K562 (cell line): Measurements from ENCODE around the gene YPEL2. TPM values are rescaled to one million over a fixed set of nuclear protein-coding genes. Genes with fewer than 3 reads are reported as not detected.

Source experiments
- ATF3 ChIP-seq, 2 experiments: fragments of 450-650 bp in 1 of 2; sonication (generic) in 1 of 2; formaldehyde crosslinking in 1 of 2; IDR thresholded peaks in 1 of 2; conservative IDR thresholded peaks in 1 of 2; 2 replicates each; pipeline versions ENCODE4 v1.6.1 to v1.8.1; 2016 to 2023; ENCODE audit warnings: mild to moderate bottlenecking in 2 of 2, moderate library complexity in 2 of 2, inconsistent platforms in 1 of 2, missing genetic modification reagents in 1 of 2
- ATF7 ChIP-seq: fragments of 450-650 bp; IDR thresholded peaks from 2 replicates; pipeline ENCODE4 v1.7.1; 2014; ENCODE audit warnings: mild to moderate bottlenecking, moderate library complexity
- BACH1 ChIP-seq: fragments of 200-800 bp; sonication (Bioruptor generic); IDR thresholded peaks from 2 replicates; pipeline ENCODE4 v1.6.1; 2016; ENCODE audit warnings: missing genetic modification characterization, missing compliant biosample characterization
- CBX3 ChIP-seq, 2 experiments: IDR thresholded peaks; 1 replicate in 1 of 2; 2 replicates in 1 of 2; pipeline ENCODE4 v1.6.1; 2012; ENCODE audit warnings: inconsistent platforms in 2 of 2, low read length in 2 of 2, borderline replicate concordance in 1 of 2, control low read depth in 1 of 2
- CREM ChIP-seq: IDR thresholded peaks from 2 replicates; pipeline ENCODE4 v1.6.1; 2014; ENCODE audit warnings: antibody characterized with exemption, low read depth
- DACH1 ChIP-seq: fragments of 450-650 bp; IDR thresholded peaks from 2 replicates; pipeline ENCODE4 v1.6.1; 2018; ENCODE audit not compliant: partially characterized antibody
- MAFF ChIP-seq: IDR thresholded peaks from 2 replicates; pipeline ENCODE4 v1.6.1; 2012; ENCODE audit warnings: low read length, improper control_type of control experiment
- NFE2 ChIP-seq: IDR thresholded peaks from 2 replicates; pipeline ENCODE4 v1.6.1; 2014; ENCODE audit warnings: antibody characterized with exemption, low read depth
- TEAD4 ChIP-seq, 2 experiments: sonication (generic) in 1 of 2; formaldehyde crosslinking in 1 of 2; IDR thresholded peaks; 2 replicates each; pipeline versions ENCODE4 v1.6.1 to v1.8.0; 2012 to 2022; ENCODE audit warnings: borderline replicate concordance in 1 of 2, inconsistent platforms in 1 of 2, low read length in 1 of 2, mild to moderate bottlenecking in 1 of 2, missing genetic modification reagents in 1 of 2
- TFAP4 ChIP-seq: sonication (generic); formaldehyde crosslinking; IDR thresholded peaks from 2 replicates; pipeline ENCODE4 v1.8.0; 2022; ENCODE audit warnings: missing genetic modification reagents, mild to moderate bottlenecking, moderate library complexity, borderline replicate concordance
- TRIM25 ChIP-seq: fragments of 450-650 bp; IDR thresholded peaks from 2 replicates; pipeline ENCODE4 v1.7.0; 2016; ENCODE audit warnings: borderline replicate concordance
- ZNF121 ChIP-seq: sonication (generic); formaldehyde crosslinking; conservative IDR thresholded peaks from 2 replicates; pipeline ENCODE4 v1.8.0; 2022; ENCODE audit warnings: missing genetic modification reagents
- ZNF3 ChIP-seq: fragments of 250-450 bp; sonication (Bioruptor Pico); IDR thresholded peaks from 2 replicates; pipeline ENCODE4 v1.5.0; 2021; ENCODE audit warnings: mild to moderate bottlenecking, moderate library complexity
- ZNF518B ChIP-seq: fragments of 250-450 bp; sonication (Bioruptor Pico); IDR thresholded peaks from 2 replicates; pipeline ENCODE4 v1.5.0; 2021; ENCODE audit warnings: mild to moderate bottlenecking, moderate library complexity
- polyA plus RNA-seq, 8 experiments: library from polyadenylated mRNA; depleted of rRNA in 4 of 8; stranded (reverse) in 5 of 8; unstranded in 3 of 8; fragments of >200 nt; fragmentation: Nextera tagmentation in 2 of 8; fragmentation: Illumina TruSeq in 1 of 8; extraction: Ambion mirVana in 2 of 8; extraction: Trizol in 1 of 8; gene quantifications; 2 replicates each; pipeline versions ENCODE4 v1.2.1 to v1.2.3, GENCODE V29; 2011 to 2014; ENCODE audit warnings: inconsistent platforms in 1 of 8, missing spikeins in 1 of 8
- total RNA-seq, 7 experiments: library from RNA; depleted of rRNA in 6 of 7; stranded (reverse); fragments of >200 nt in 6 of 7; fragmentation: Illumina TruSeq in 2 of 7; extraction: Trizol in 2 of 7; gene quantifications; 2 replicates each; pipeline versions ENCODE4 v1.2.1 to v1.2.3, GENCODE V29; 2011 to 2021; ENCODE audit warnings: low replicate concordance in 1 of 7
- TF ChIP-seq, protein P1 (sequence below): sonication (generic); formaldehyde crosslinking; IDR thresholded peaks from 2 replicates; pipeline ENCODE4 v1.8.0; 2023; ENCODE audit warnings: mild to moderate bottlenecking, missing genetic modification reagents
- TF ChIP-seq, protein P2 (sequence below): sonication (generic); formaldehyde crosslinking; IDR thresholded peaks from 2 replicates; pipeline ENCODE4 v1.8.0; 2022; ENCODE audit warnings: mild to moderate bottlenecking, missing genetic modification reagents

YPEL2 gene
- total and polyA plus RNA-seq, 9 of the 15 experiments (the other 6 are each of a cell fraction or from before 2014, with no cell fraction given): 0.11 to 2.4 (median 0.47) TPM

GRCh38 chr17:59423137-59423724 is 91.8 kb downstream of the YPEL2 start (continued):
- no peak for TF ChIP-seq TRIM25
- 0 out of 2 replicates have a peak, but pooled peaks have one; percentile 6 for TF ChIP-seq CREM
- TF ChIP-seq, protein P1, sequence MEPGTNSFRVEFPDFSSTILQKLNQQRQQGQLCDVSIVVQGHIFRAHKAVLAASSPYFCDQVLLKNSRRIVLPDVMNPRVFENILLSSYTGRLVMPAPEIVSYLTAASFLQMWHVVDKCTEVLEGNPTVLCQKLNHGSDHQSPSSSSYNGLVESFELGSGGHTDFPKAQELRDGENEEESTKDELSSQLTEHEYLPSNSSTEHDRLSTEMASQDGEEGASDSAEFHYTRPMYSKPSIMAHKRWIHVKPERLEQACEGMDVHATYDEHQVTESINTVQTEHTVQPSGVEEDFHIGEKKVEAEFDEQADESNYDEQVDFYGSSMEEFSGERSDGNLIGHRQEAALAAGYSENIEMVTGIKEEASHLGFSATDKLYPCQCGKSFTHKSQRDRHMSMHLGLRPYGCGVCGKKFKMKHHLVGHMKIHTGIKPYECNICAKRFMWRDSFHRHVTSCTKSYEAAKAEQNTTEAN (CRISPR knock-in tag): no peak
- peak; percentile 97 for TF ChIP-seq BACH1 (tag)
- TF ChIP-seq ZNF121 (CRISPR knock-in tag): no peak
- TF ChIP-seq DACH1: peak; percentile 66
- TF ChIP-seq, protein P2, sequence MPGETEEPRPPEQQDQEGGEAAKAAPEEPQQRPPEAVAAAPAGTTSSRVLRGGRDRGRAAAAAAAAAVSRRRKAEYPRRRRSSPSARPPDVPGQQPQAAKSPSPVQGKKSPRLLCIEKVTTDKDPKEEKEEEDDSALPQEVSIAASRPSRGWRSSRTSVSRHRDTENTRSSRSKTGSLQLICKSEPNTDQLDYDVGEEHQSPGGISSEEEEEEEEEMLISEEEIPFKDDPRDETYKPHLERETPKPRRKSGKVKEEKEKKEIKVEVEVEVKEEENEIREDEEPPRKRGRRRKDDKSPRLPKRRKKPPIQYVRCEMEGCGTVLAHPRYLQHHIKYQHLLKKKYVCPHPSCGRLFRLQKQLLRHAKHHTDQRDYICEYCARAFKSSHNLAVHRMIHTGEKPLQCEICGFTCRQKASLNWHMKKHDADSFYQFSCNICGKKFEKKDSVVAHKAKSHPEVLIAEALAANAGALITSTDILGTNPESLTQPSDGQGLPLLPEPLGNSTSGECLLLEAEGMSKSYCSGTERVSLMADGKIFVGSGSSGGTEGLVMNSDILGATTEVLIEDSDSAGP: no peak
- TF ChIP-seq ATF3 (IDR thresholded peaks at IDR 0.05): peak; percentile 83
- TF ChIP-seq ATF3 (CRISPR knock-in tag; conservative IDR thresholded peaks at IDR 0.05): no peak; the same call in 1 of the 2 replicates
- peak; percentile 92 for TF ChIP-seq MAFF
- peak; percentile 60 for TF ChIP-seq ATF7
- peak; percentile 87 for TF ChIP-seq NFE2
- peak; percentile 18; the same call in 1 of the 2 replicates for TF ChIP-seq TEAD4 (IDR thresholded peaks at IDR 0.05; ENCODE audit: low read length)
- no peak for TF ChIP-seq TEAD4 (CRISPR knock-in tag; IDR thresholded peaks at IDR 0.05; ENCODE audit: borderline replicate concordance)
- TF ChIP-seq ZNF3 (CRISPR knock-in tag): no peak
- no peak for TF ChIP-seq ZNF518B
- TF ChIP-seq CBX3 (IDR thresholded peaks at IDR 0.05; ENCODE audit: borderline replicate concordance in 1 of 2, low read length in 2 of 2): 0 out of 3 replicates have a peak, but pooled peaks of 1 of the 2 experiments have one; percentile 38
- peak; percentile 46; the same call in 1 of the 2 replicates for TF ChIP-seq TFAP4 (CRISPR knock-in tag)
